ENCODE data around the gene DDX54.

DNA sequence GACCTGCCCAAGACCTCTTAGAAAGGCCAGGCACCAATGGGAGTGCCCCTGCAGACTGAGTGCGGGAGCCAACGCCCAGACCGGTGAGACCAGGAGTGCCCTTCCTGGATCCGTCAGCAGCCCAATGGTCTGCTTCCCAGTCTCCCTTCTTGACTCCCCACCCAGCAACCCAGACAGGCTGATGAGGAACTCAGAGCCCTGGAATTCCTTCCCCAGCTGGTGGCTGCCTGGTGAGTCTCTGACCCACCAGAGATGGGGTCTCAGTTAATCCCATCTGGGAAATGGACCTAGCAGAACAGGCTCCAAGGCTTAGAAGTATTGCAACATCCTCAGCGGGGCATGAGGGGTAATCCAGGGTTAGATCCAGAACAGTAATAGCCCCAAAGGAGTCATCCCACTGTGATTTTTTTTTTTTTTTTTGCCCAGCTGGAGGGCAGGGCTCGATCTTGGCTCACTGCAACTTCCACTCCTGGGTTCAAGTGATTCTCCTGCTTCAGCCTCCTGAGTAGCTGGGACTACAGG is 48.2 kb downstream of the DDX54 start:
- TF ChIP-seq, protein P1, sequence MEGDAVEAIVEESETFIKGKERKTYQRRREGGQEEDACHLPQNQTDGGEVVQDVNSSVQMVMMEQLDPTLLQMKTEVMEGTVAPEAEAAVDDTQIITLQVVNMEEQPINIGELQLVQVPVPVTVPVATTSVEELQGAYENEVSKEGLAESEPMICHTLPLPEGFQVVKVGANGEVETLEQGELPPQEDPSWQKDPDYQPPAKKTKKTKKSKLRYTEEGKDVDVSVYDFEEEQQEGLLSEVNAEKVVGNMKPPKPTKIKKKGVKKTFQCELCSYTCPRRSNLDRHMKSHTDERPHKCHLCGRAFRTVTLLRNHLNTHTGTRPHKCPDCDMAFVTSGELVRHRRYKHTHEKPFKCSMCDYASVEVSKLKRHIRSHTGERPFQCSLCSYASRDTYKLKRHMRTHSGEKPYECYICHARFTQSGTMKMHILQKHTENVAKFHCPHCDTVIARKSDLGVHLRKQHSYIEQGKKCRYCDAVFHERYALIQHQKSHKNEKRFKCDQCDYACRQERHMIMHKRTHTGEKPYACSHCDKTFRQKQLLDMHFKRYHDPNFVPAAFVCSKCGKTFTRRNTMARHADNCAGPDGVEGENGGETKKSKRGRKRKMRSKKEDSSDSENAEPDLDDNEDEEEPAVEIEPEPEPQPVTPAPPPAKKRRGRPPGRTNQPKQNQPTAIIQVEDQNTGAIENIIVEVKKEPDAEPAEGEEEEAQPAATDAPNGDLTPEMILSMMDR (conservative IDR thresholded peaks at IDR 0.05 in 1 of 2, IDR thresholded peaks at IDR 0.05 in 1 of 2; ENCODE audit: extremely low read depth in 1 of 2, insufficient read depth in 1 of 2, low read depth in 1 of 2, low read length in 2 of 2) = no peak
- TF ChIP-seq EZH2 (IDR thresholded peaks at IDR 0.05; ENCODE audit: borderline replicate concordance, low read length) = no peak
